Fibroblast of lung (primary cell): Measurements from ENCODE around the gene ARL15. TPM values are rescaled to one million over a fixed set of nuclear protein-coding genes. Genes with fewer than 3 reads are reported as not detected.

ENCODE experiments used
- DNase-seq, 2 donors: peaks; one replicate each; pipeline versions ENCODE4 v3.0.0 to v3.0.0-alpha.2; 2010; ENCODE audit warnings: low read depth in 2 of 2
- H2AFZ ChIP-seq: 2 replicates; pipeline ENCODE4 v1.5.1; 2012; ENCODE audit warnings: low read length, control low read depth, inconsistent platforms
- H3K27ac ChIP-seq: 2 replicates; pipeline ENCODE4 v1.5.1; 2011; ENCODE audit warnings: low read length, control low read depth; ENCODE audit not compliant: insufficient read depth
- H3K27me3 ChIP-seq: 2 replicates; pipeline ENCODE4 v1.5.1; 2011; ENCODE audit warnings: mild to moderate bottlenecking, low read length; ENCODE audit not compliant: control insufficient read depth, insufficient read depth
- H3K36me3 ChIP-seq: 2 replicates; pipeline ENCODE4 v1.5.1; 2011; ENCODE audit warnings: low read length; ENCODE audit not compliant: control insufficient read depth, insufficient read depth
- H3K4me1 ChIP-seq: 2 replicates; pipeline ENCODE4 v1.5.1; 2011; ENCODE audit warnings: low read length; ENCODE audit not compliant: control insufficient read depth, insufficient read depth; ENCODE audit errors: extremely low read depth
- H3K4me2 ChIP-seq: 2 replicates; pipeline ENCODE4 v1.5.1; 2011; ENCODE audit warnings: low read length, control low read depth; ENCODE audit not compliant: insufficient read depth; ENCODE audit errors: extremely low read depth
- H3K4me3 ChIP-seq, 4 experiments: fragments of 200-600 bp in 1 of 4; sonication (generic) in 1 of 4; replicated peaks in 1 of 4; 2 replicates each; pipeline ENCODE4 v1.5.1; 2011 to 2016; ENCODE audit warnings: low read length in 4 of 4, low read depth in 3 of 4, mild to moderate bottlenecking in 3 of 4, control low read depth in 2 of 4, inconsistent platforms in 1 of 4, mixed read lengths in 1 of 4; ENCODE audit not compliant: insufficient read depth in 1 of 4; ENCODE audit errors: control extremely low read depth in 1 of 4
- H3K79me2 ChIP-seq: 2 replicates; pipeline ENCODE4 v1.5.1; 2012; ENCODE audit warnings: mild to moderate bottlenecking, low read length, inconsistent platforms; ENCODE audit not compliant: control insufficient read depth, insufficient read depth
- H3K9ac ChIP-seq: 2 replicates; pipeline ENCODE4 v1.5.1; 2011; ENCODE audit warnings: mild to moderate bottlenecking, low read length, control low read depth; ENCODE audit not compliant: insufficient read depth
- H3K9me3 ChIP-seq: 2 replicates; pipeline ENCODE4 v1.5.1; 2012; ENCODE audit warnings: low read depth, low read length; ENCODE audit not compliant: control insufficient read depth, insufficient read depth
- H4K20me1 ChIP-seq: 2 replicates; pipeline ENCODE4 v1.5.1; 2011; ENCODE audit warnings: low read length; ENCODE audit not compliant: control insufficient read depth, insufficient read depth; ENCODE audit errors: extremely low read depth
- EZH2 ChIP-seq: IDR thresholded peaks from 2 replicates; pipeline ENCODE4 v1.5.1; 2012; ENCODE audit warnings: low read length, control low read depth, mild to moderate bottlenecking; ENCODE audit errors: missing control alignments
- polyA plus RNA-seq, 2 donors: library from polyadenylated mRNA; depleted of rRNA in 1 of 2; stranded (reverse) in 1 of 2; unstranded in 1 of 2; fragments of >200 nt; gene quantifications; 2 replicates each; pipeline ENCODE4 v1.2.1, GENCODE V29; 2011 to 2012; ENCODE audit warnings: missing spikeins in 1 of 2
- total RNA-seq: library from RNA; depleted of rRNA; stranded (reverse); fragments of >200 nt; gene quantifications from 2 replicates; pipeline ENCODE4 v1.2.1, GENCODE V29; 2014
- TF ChIP-seq, protein P1 (sequence below), 2 donors: IDR thresholded peaks in 1 of 2; conservative IDR thresholded peaks in 1 of 2; 1 replicate in 1 of 2; 2 replicates in 1 of 2; pipeline ENCODE4 v1.5.1; 2011 to 2012; ENCODE audit warnings: low read length in 2 of 2, control low read depth in 1 of 2, inconsistent platforms in 1 of 2, low read depth in 1 of 2, mild to moderate bottlenecking in 1 of 2

The ARL15 gene
- total and polyA plus RNA-seq, 2 donors (not counting 1 experiment from before 2014, with no cell fraction given): 20.6 to 28.7 TPM

GRCh38 chr5:54306893-54307292 lies 3.5 kb downstream of the ARL15 start:
- H3K9ac ChIP-seq: no peak overlapping the region
- H4K20me1 ChIP-seq: no peaks in the 10 kb centered on the region
- no peak for TF ChIP-seq EZH2
- TF ChIP-seq, protein P1, sequence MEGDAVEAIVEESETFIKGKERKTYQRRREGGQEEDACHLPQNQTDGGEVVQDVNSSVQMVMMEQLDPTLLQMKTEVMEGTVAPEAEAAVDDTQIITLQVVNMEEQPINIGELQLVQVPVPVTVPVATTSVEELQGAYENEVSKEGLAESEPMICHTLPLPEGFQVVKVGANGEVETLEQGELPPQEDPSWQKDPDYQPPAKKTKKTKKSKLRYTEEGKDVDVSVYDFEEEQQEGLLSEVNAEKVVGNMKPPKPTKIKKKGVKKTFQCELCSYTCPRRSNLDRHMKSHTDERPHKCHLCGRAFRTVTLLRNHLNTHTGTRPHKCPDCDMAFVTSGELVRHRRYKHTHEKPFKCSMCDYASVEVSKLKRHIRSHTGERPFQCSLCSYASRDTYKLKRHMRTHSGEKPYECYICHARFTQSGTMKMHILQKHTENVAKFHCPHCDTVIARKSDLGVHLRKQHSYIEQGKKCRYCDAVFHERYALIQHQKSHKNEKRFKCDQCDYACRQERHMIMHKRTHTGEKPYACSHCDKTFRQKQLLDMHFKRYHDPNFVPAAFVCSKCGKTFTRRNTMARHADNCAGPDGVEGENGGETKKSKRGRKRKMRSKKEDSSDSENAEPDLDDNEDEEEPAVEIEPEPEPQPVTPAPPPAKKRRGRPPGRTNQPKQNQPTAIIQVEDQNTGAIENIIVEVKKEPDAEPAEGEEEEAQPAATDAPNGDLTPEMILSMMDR (conservative IDR thresholded peaks at IDR 0.05 in 1 of 2, IDR thresholded peaks at IDR 0.05 in 1 of 2; ENCODE audit: low read depth in 1 of 2, low read length in 2 of 2): no peak
- no peak overlapping the region for H3K27ac ChIP-seq
- H3K27me3 ChIP-seq: no peaks in the 10 kb centered on the region
- no peak overlapping the region for H3K4me3 ChIP-seq
- H3K4me1 ChIP-seq: peaks cover 5% of the 10 kb centered on the region
- no peaks in the 10 kb centered on the region for H3K36me3 ChIP-seq
- no peaks in the 10 kb centered on the region for H3K9me3 ChIP-seq
- no peak overlapping the region for H3K4me2 ChIP-seq
- peaks cover 6% of the 10 kb centered on the region for H3K79me2 ChIP-seq
- no peak overlapping the region for H2AFZ ChIP-seq
- DNase-seq: no peak

DNA sequence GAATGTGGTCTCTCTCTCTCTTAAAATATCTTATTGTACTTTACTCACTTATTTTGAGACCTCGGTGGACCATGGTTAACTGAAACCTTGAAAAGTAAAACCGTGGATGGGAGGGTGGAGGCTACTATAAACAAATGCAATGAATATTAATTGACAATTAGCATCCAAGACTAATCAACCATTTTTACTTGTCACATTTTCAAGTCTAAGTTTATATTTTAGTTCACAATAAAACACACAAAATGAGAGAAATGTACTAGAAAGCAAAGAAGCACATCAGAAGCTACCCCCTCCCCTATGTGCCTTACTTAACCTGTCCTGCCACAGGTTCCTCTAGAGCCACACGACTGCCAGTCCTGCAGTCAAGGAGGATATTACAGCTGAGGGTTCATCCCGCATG lies 4.6 kb downstream of the ARL15 start:
- TF ChIP-seq, protein P1 (conservative IDR thresholded peaks at IDR 0.05 in 1 of 2, IDR thresholded peaks at IDR 0.05 in 1 of 2; ENCODE audit: low read depth in 1 of 2, low read length in 2 of 2): no peak
- no peak for TF ChIP-seq EZH2
- Histone ChIP-seq H3K4me1 (peaks cover 2% of the 10 kb centered on the region), H3K79me2 (peaks cover 6% of the 10 kb centered on the region)

DNA sequence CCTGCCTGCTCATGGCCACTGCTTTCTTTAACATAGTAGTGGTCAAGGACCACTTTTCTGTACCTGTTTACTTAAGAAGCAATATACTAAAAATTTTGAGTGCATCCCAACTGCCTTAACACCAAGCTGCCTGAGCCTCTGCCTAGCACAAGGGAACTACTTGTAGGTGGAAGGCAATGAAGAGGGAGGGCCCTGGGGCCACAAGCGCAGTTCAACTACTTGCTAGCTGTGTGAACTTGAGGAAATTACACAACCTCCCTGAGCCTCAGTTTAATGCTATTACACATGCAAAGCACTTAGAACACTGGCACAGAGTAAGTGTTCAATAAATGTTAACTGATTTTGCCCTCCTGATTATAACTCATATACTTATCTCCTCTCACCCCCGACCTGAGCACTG lies 6.3 kb downstream of the ARL15 start:
- H3K36me3 ChIP-seq: no peaks in the 10 kb centered on the region
- no peak overlapping the region for H3K27ac ChIP-seq
- peaks cover under 1% of the 10 kb centered on the region for H3K79me2 ChIP-seq
- no peak for DNase-seq
- no peak overlapping the region for H3K4me2 ChIP-seq
- no peak overlapping the region for H3K4me3 ChIP-seq
- peaks cover 2% of the 10 kb centered on the region for H3K4me1 ChIP-seq
- TF ChIP-seq, protein P1 (conservative IDR thresholded peaks at IDR 0.05 in 1 of 2, IDR thresholded peaks at IDR 0.05 in 1 of 2; ENCODE audit: low read depth in 1 of 2, low read length in 2 of 2): no peak
- no peak for TF ChIP-seq EZH2
- H2AFZ ChIP-seq: no peak overlapping the region
- H3K9me3 ChIP-seq: no peaks in the 10 kb centered on the region
- no peaks in the 10 kb centered on the region for H3K27me3 ChIP-seq
- no peak overlapping the region for H3K9ac ChIP-seq
- H4K20me1 ChIP-seq: no peaks in the 10 kb centered on the region

More for the DNA sequence above, 4.6 kb downstream of the ARL15 start:
- DNase-seq: no peak
- no peaks in the 10 kb centered on the region for H3K36me3 ChIP-seq
- no peak overlapping the region for H3K4me3 ChIP-seq
- H3K9me3 ChIP-seq: no peaks in the 10 kb centered on the region
- H2AFZ ChIP-seq: no peak overlapping the region
- H3K27me3 ChIP-seq: no peaks in the 10 kb centered on the region
- no peak overlapping the region for H3K27ac ChIP-seq
- no peak overlapping the region for H3K4me2 ChIP-seq
- H3K9ac ChIP-seq: no peak overlapping the region
- H4K20me1 ChIP-seq: no peaks in the 10 kb centered on the region
